Activated T-helper 1 cell treated with anti-CD3 and anti-CD28 coated beads, Interleukin-12 subunit alpha, Interleukin-12 subunit beta, Interleukin-2, Interleukin-4 antibody, amounts not matched to agents 30 ng/mL and 10 ng/mL and 1 ng/mL, durations not matched to agents 14 hours and 24 hours and 36 hours (primary cell): ENCODE results near the gene SPATA33. TPM values are rescaled to one million over a fixed set of nuclear protein-coding genes. Genes with fewer than 3 reads are reported as not detected.

ENCODE experiments used
- DNase-seq: peaks from one replicate; pipeline ENCODE4 v3.0.0; 2021; ENCODE audit warnings: low spot score
- H3K27ac Mint-ChIP-seq: one replicate; pipeline ENCODE4 v1.8.0; 2021; ENCODE audit warnings: mild to moderate bottlenecking, mixed read lengths
- H3K27me3 Mint-ChIP-seq: one replicate; pipeline ENCODE4 v1.8.0; 2022; ENCODE audit warnings: mild to moderate bottlenecking, moderate library complexity, mixed read lengths; ENCODE audit not compliant: insufficient read depth
- H3K36me3 Mint-ChIP-seq: one replicate; pipeline ENCODE4 v1.8.0; 2021; ENCODE audit warnings: low read depth, mixed read lengths
- H3K4me1 Mint-ChIP-seq: one replicate; pipeline ENCODE4 v1.8.0; 2021; ENCODE audit warnings: low read depth, mixed read lengths
- H3K4me3 Mint-ChIP-seq: one replicate; pipeline ENCODE4 v1.8.0; 2021; ENCODE audit warnings: mild to moderate bottlenecking, moderate library complexity, mixed read lengths
- H3K9me3 Mint-ChIP-seq: one replicate; pipeline ENCODE4 v1.8.0; 2021; ENCODE audit warnings: mixed read lengths
- intact Hi-C: fragments of 100-400 bp; cut with micrococcal nuclease; formaldehyde crosslinking; loops from one replicate; pipeline ENCODE4 v1.15.1; 2024
- total RNA-seq: library from RNA; stranded (reverse); gene quantifications from 2 replicates; pipeline ENCODE4 v1.2.3, GENCODE V29; 2022

SPATA33 gene
- total RNA-seq, 1 donor from 2014 or later = 15.1 TPM

GRCh38 chr16:89638455-89638854 is 19.2 kb upstream of the SPATA33 start:
- Mint-ChIP-seq H3K4me1 (peaks cover 10% of the 10 kb centered on the region), H3K36me3 (no peaks in the 10 kb centered on the region), H3K27ac (no peak overlapping the region), H3K4me3 (no peak overlapping the region), H3K9me3 (no peaks in the 10 kb centered on the region), H3K27me3 (peaks cover 2% of the 10 kb centered on the region)
- intact Hi-C loops = no loop called here
- no peak for DNase-seq

GRCh38 chr16:89639385-89639784 is 18.3 kb upstream of the SPATA33 start:
- Mint-ChIP-seq H3K4me1 (peaks cover 10% of the 10 kb centered on the region), H3K27me3 (peaks cover 2% of the 10 kb centered on the region), H3K4me3 (no peak overlapping the region), H3K36me3 (peaks cover 2% of the 10 kb centered on the region), H3K9me3 (no peaks in the 10 kb centered on the region), H3K27ac (no peak overlapping the region)
- DNase-seq = no peak
- intact Hi-C loops = no loop called here

GRCh38 chr16:89641458-89642119 is 16.0 kb upstream of the SPATA33 start:
- H3K27me3 Mint-ChIP-seq = peaks cover 2% of the 10 kb centered on the region
- intact Hi-C loops = loop anchor here (1.0 to 2.0 kb wide), 5 partner anchors 17 to 132 kb away; partner anchors contain the start of gene RPL13
- peaks cover 11% of the 10 kb centered on the region for H3K36me3 Mint-ChIP-seq
- H3K4me1 Mint-ChIP-seq = peaks cover 10% of the 10 kb centered on the region
- no peak overlapping the region for H3K4me3 Mint-ChIP-seq
- H3K27ac Mint-ChIP-seq = no peak overlapping the region
- H3K9me3 Mint-ChIP-seq = no peaks in the 10 kb centered on the region
- DNase-seq = no peak

GRCh38 chr16:89642574-89642973 is 15.1 kb upstream of the SPATA33 start:
- Mint-ChIP-seq H3K27ac (no peak overlapping the region), H3K36me3 (peaks cover 11% of the 10 kb centered on the region), H3K4me3 (no peak overlapping the region), H3K9me3 (no peaks in the 10 kb centered on the region), H3K27me3 (peaks cover 2% of the 10 kb centered on the region), H3K4me1 (peaks cover 10% of the 10 kb centered on the region)
- no peak for DNase-seq
- intact Hi-C loops = no loop called here

- peaks cover 10% of the 10 kb centered on the region for H3K4me1 Mint-ChIP-seq
- H3K36me3 Mint-ChIP-seq = peaks cover 12% of the 10 kb centered on the region
- H3K4me3 Mint-ChIP-seq = no peak overlapping the region
- no peak for DNase-seq
- H3K27ac Mint-ChIP-seq = no peak overlapping the region
- no peaks in the 10 kb centered on the region for H3K9me3 Mint-ChIP-seq
- intact Hi-C loops = no loop called here
- peaks cover 2% of the 10 kb centered on the region for H3K27me3 Mint-ChIP-seq
Observed at GRCh38 chr16:89643769-89644300, 13.8 kb upstream of the SPATA33 start.

GRCh38 chr16:89645122-89645521 is 12.5 kb upstream of the SPATA33 start:
- H3K27ac Mint-ChIP-seq = no peak overlapping the region
- no peak for DNase-seq
- intact Hi-C loops = no loop called here

GRCh38 chr16:89646270-89646669 is 11.4 kb upstream of the SPATA33 start:
- no peak overlapping the region for H3K27ac Mint-ChIP-seq
- H3K36me3 Mint-ChIP-seq = peaks cover 14% of the 10 kb centered on the region
- no peak for DNase-seq
- intact Hi-C loops = no loop called here
- no peak overlapping the region for H3K4me3 Mint-ChIP-seq
- H3K27me3 Mint-ChIP-seq = no peaks in the 10 kb centered on the region
- peaks cover under 1% of the 10 kb centered on the region for H3K4me1 Mint-ChIP-seq
- no peaks in the 10 kb centered on the region for H3K9me3 Mint-ChIP-seq

More at GRCh38 chr16:89645122-89645521, 12.5 kb upstream of the SPATA33 start:
- Mint-ChIP-seq H3K36me3 (peaks cover 12% of the 10 kb centered on the region), H3K9me3 (no peaks in the 10 kb centered on the region), H3K27me3 (peaks cover 2% of the 10 kb centered on the region), H3K4me3 (no peak overlapping the region), H3K4me1 (peaks cover 10% of the 10 kb centered on the region)

- H3K9me3 Mint-ChIP-seq = no peaks in the 10 kb centered on the region
- peaks cover 14% of the 10 kb centered on the region for H3K36me3 Mint-ChIP-seq
- no peak overlapping the region for H3K4me3 Mint-ChIP-seq
- no peak overlapping the region for H3K27ac Mint-ChIP-seq
- no peaks in the 10 kb centered on the region for H3K27me3 Mint-ChIP-seq
- no peaks in the 10 kb centered on the region for H3K4me1 Mint-ChIP-seq
- intact Hi-C loops = no loop called here
- DNase-seq = no peak
Observed at GRCh38 chr16:89646906-89647305, 10.7 kb upstream of the SPATA33 start.

- Mint-ChIP-seq H3K4me1 (peaks cover 24% of the 10 kb centered on the region), H3K4me3 (no peak overlapping the region), H3K27me3 (no peaks in the 10 kb centered on the region), H3K27ac (no peak overlapping the region), H3K36me3 (peaks cover 8% of the 10 kb centered on the region), H3K9me3 (no peaks in the 10 kb centered on the region)
- intact Hi-C loops = no loop called here
- DNase-seq = no peak
Observed at GRCh38 chr16:89651584-89651983, 6.1 kb upstream of the SPATA33 start.

- Mint-ChIP-seq H3K9me3 (no peaks in the 10 kb centered on the region), H3K36me3 (peaks cover 12% of the 10 kb centered on the region), H3K27ac (no peak overlapping the region)
Observed at GRCh38 chr16:89653656-89654295, 3.9 kb upstream of the SPATA33 start.

GRCh38 chr16:89655062-89655643 is 2.5 kb upstream of the SPATA33 start:
- Mint-ChIP-seq H3K9me3 (no peaks in the 10 kb centered on the region), H3K4me3 (peak overlapping the region; percentile 93), H3K36me3 (peaks cover 13% of the 10 kb centered on the region), H3K27me3 (no peaks in the 10 kb centered on the region), H3K4me1 (peaks cover 42% of the 10 kb centered on the region), H3K27ac (peak overlapping the region; percentile 26)
- no peak for DNase-seq
- intact Hi-C loops = no loop called here

More at GRCh38 chr16:89653656-89654295, 3.9 kb upstream of the SPATA33 start:
- Mint-ChIP-seq H3K4me1 (peaks cover 33% of the 10 kb centered on the region), H3K4me3 (peak overlapping the region; percentile 61), H3K27me3 (no peaks in the 10 kb centered on the region)
- intact Hi-C loops = no loop called here
- DNase-seq = no peak

GRCh38 chr16:89656435-89657121 is 1.1 kb upstream of the SPATA33 start:
- intact Hi-C loops = loop anchor here (2.0 kb wide), 1 partner anchor 66 kb away; no protein-coding TSS in a partner anchor
- Mint-ChIP-seq H3K36me3 (peaks cover 23% of the 10 kb centered on the region), H3K27me3 (no peaks in the 10 kb centered on the region), H3K9me3 (no peaks in the 10 kb centered on the region), H3K27ac (peak overlapping the region; percentile 83), H3K4me3 (peak overlapping the region; percentile 93), H3K4me1 (peaks cover 56% of the 10 kb centered on the region)
- no peak for DNase-seq
